K562 (cell line): Measurements from ENCODE around the gene CLPSL1. TPM values are rescaled to one million over a fixed set of nuclear protein-coding genes. Genes with fewer than 3 reads are reported as not detected.

ENCODE experiments used
- ATAC-seq: fragments of 200-7000 bp; cut with Tn5 transposase; 3 replicates; pipeline ENCODE4 v1.9.1; 2020; ENCODE audit warnings: moderate library complexity
- BruUV-seq: library from RNA; stranded (reverse); fragments of 400-500 nt; replicated peaks from 2 replicates; lab custom pipeline; 2021; lab: Mats Ljungman, UMichigan
- CTCF ChIA-PET: fragments of 300-600 bp; formaldehyde crosslinking; extraction: SDS; loops from one replicate; lab custom pipeline; 2021; ENCODE audit warnings: low intra/inter-chr PET ratio; lab: Yijun Ruan, JAX
- POLR2A ChIA-PET: fragments of 300-600, 350-650 bp; sonication (Branson Sonifier 250); formaldehyde crosslinking; extraction: SDS; loops from one replicate; lab custom pipeline; 2021; ENCODE audit warnings: antibody characterized with exemption, inconsistent platforms; lab: Yijun Ruan, JAX
- DNase-seq, 4 experiments: peaks; one replicate each; pipeline versions ENCODE4 v3.0.0 to v3.0.0-alpha.2; 2011 to 2018; ENCODE audit warnings: low spot score in 3 of 4, mixed read lengths in 3 of 4; ENCODE audit errors: extremely low read depth in 1 of 4
- FAIRE-seq: peaks from 2 replicates; lab custom pipeline; 2011; peaks lifted over from hg19 to GRCh38; lab: Jason Lieb, UNC
- H2AFZ ChIP-seq: 2 replicates; pipeline ENCODE4 v1.6.0; 2011; ENCODE audit warnings: low read depth, low read length, control low read depth, inconsistent platforms
- H3K27ac ChIP-seq: fragments of 200-600 bp; 3 replicates; pipeline ENCODE4 v1.8.0; 2011; ENCODE audit warnings: low read depth, mild to moderate bottlenecking, control low read depth, inconsistent platforms, low read length, moderate library complexity, mixed read lengths; ENCODE audit errors: extremely low read depth
- H3K27me3 ChIP-seq, 2 experiments: fragments of 300-600 bp in 1 of 2; 2 replicates in 1 of 2; 3 replicates in 1 of 2; pipeline versions ENCODE4 v1.6.0 to v1.8.0; 2011; ENCODE audit warnings: inconsistent platforms in 2 of 2, low read length in 2 of 2, mild to moderate bottlenecking in 1 of 2, mixed read lengths in 1 of 2, moderate library complexity in 1 of 2; ENCODE audit not compliant: control insufficient read depth in 2 of 2, insufficient read depth in 2 of 2
- H3K36me3 ChIP-seq: fragments of 300-600 bp; 3 replicates; pipeline ENCODE4 v1.8.0; 2011; ENCODE audit warnings: mild to moderate bottlenecking, low read length, inconsistent platforms; ENCODE audit not compliant: control insufficient read depth, insufficient read depth
- H3K4me1 ChIP-seq, 2 experiments: fragments of 200-600 bp in 1 of 2; replicated peaks in 1 of 2; 2 replicates in 1 of 2; 3 replicates in 1 of 2; pipeline versions ENCODE4 v1.5.1 to v1.8.0; 2011; ENCODE audit warnings: inconsistent platforms in 2 of 2, low read length in 2 of 2, mild to moderate bottlenecking in 1 of 2, mixed read lengths in 1 of 2, moderate library complexity in 1 of 2; ENCODE audit not compliant: control insufficient read depth in 2 of 2, insufficient read depth in 2 of 2
- H3K4me2 ChIP-seq: 2 replicates; pipeline ENCODE4 v1.6.1; 2011; ENCODE audit warnings: low read length, control low read depth, inconsistent platforms, mixed read lengths; ENCODE audit not compliant: insufficient read depth
- H3K4me3 ChIP-seq: fragments of 200-600 bp; sonication (generic), shearing (Covaris generic); 2 replicates; pipeline ENCODE4 v1.5.1; 2016; ENCODE audit warnings: control low read depth, inconsistent platforms
- H3K79me2 ChIP-seq: fragments of 200-600 bp; 3 replicates; pipeline ENCODE4 v1.8.0; 2011; ENCODE audit warnings: low read length, inconsistent platforms; ENCODE audit not compliant: control insufficient read depth, insufficient read depth
- H3K9ac ChIP-seq, 2 experiments: 2 replicates each; pipeline versions ENCODE4 v1.6.0 to v1.6.1; 2011; ENCODE audit warnings: low read depth in 2 of 2, low read length in 2 of 2, control low read depth in 1 of 2, inconsistent platforms in 1 of 2, mild to moderate bottlenecking in 1 of 2, mixed read lengths in 1 of 2; ENCODE audit not compliant: insufficient read depth in 1 of 2
- H3K9me1 ChIP-seq: one replicate; pipeline ENCODE4 v1.6.0; 2011; ENCODE audit warnings: inconsistent platforms, mild to moderate bottlenecking, low read length, moderate library complexity; ENCODE audit not compliant: control insufficient read depth, insufficient read depth
- H3K9me3 ChIP-seq: replicated peaks from 2 replicates; pipeline ENCODE4 v1.5.1; 2011; ENCODE audit warnings: low read depth, low read length, inconsistent platforms; ENCODE audit not compliant: control insufficient read depth, insufficient read depth
- H4K20me1 ChIP-seq: replicated peaks from 2 replicates; pipeline ENCODE4 v1.6.1; 2011; ENCODE audit warnings: low read length, inconsistent platforms, mixed read lengths; ENCODE audit not compliant: control insufficient read depth, insufficient read depth
- DIDO1 ChIP-seq: fragments of 450-650 bp; IDR thresholded peaks from 2 replicates; pipeline ENCODE4 v1.6.1; 2016; ENCODE audit warnings: low read depth, missing biosample characterization, missing genetic modification characterization
- EWSR1 ChIP-seq: fragments of 450-650 bp; IDR thresholded peaks from 2 replicates; pipeline ENCODE4 v1.6.1; 2018; ENCODE audit warnings: borderline replicate concordance, mild to moderate bottlenecking, low read depth, moderate library complexity; ENCODE audit not compliant: partially characterized antibody
- IFI16 ChIP-seq: fragments of 250-450 bp; sonication (Bioruptor Pico); IDR thresholded peaks from 2 replicates; pipeline ENCODE4 v2.1.2; 2022; ENCODE audit warnings: mild to moderate bottlenecking, inconsistent platforms
- KDM1A ChIP-seq, 2 experiments: fragments of 450-650 bp; IDR thresholded peaks; 2 replicates each; pipeline ENCODE4 v1.6.1; 2016; ENCODE audit warnings: mild to moderate bottlenecking in 2 of 2
- MBD2 ChIP-seq: sonication (generic); IDR thresholded peaks from 2 replicates; pipeline ENCODE4 v1.6.1; 2016; ENCODE audit warnings: low read depth, borderline replicate concordance
- MYC ChIP-seq, 2 experiments: fragments of 250-450 bp in 1 of 2; sonication (Bioruptor Pico) in 1 of 2; IDR thresholded peaks; 2 replicates each; pipeline versions ENCODE4 v1.5.1 to v1.6.1; 2012 to 2021; ENCODE audit warnings: low read depth in 2 of 2, borderline replicate concordance in 1 of 2, improper control_type of control experiment in 1 of 2, low read length in 1 of 2, mild to moderate bottlenecking in 1 of 2, moderate library complexity in 1 of 2
- NCOA4 ChIP-seq: fragments of 450-650 bp; IDR thresholded peaks from 2 replicates; pipeline ENCODE4 v1.6.1; 2018; ENCODE audit warnings: mild to moderate bottlenecking; ENCODE audit not compliant: partially characterized antibody
- NRF1 ChIP-seq, 2 experiments: fragments of 450-650 bp; IDR thresholded peaks in 1 of 2; conservative IDR thresholded peaks in 1 of 2; 2 replicates each; pipeline ENCODE4 v1.6.1; 2014; ENCODE audit warnings: mild to moderate bottlenecking in 2 of 2
- RBM14 ChIP-seq: fragments of 200-400 bp; formaldehyde crosslinking; IDR thresholded peaks from 2 replicates; pipeline ENCODE4 v1.6.1; 2018; ENCODE audit warnings: low read depth, mild to moderate bottlenecking, low read length, moderate library complexity, borderline replicate concordance; ENCODE audit not compliant: insufficient read depth
- RBM15 ChIP-seq: fragments of 200-400 bp; formaldehyde crosslinking; IDR thresholded peaks from 2 replicates; pipeline ENCODE4 v1.6.1; 2018; ENCODE audit warnings: mild to moderate bottlenecking, low read length, moderate library complexity; ENCODE audit not compliant: insufficient read depth
- SP1 ChIP-seq: sonication (generic); formaldehyde crosslinking; IDR thresholded peaks from 2 replicates; pipeline ENCODE4 v1.8.1; 2022; ENCODE audit warnings: mild to moderate bottlenecking, missing genetic modification reagents
- TCF3 ChIP-seq: sonication (generic); formaldehyde crosslinking; IDR thresholded peaks from 2 replicates; pipeline ENCODE4 v1.4.0; 2020; ENCODE audit warnings: mild to moderate bottlenecking, missing genetic modification reagents
- TCF7 ChIP-seq: sonication (generic); IDR thresholded peaks from 2 replicates; pipeline ENCODE4 v1.6.1; 2016; ENCODE audit warnings: antibody characterized with exemption, borderline replicate concordance
- ZNF121 ChIP-seq: sonication (generic); formaldehyde crosslinking; conservative IDR thresholded peaks from 2 replicates; pipeline ENCODE4 v1.8.0; 2022; ENCODE audit warnings: missing genetic modification reagents
- ZNF778 ChIP-seq: fragments of 450-650 bp; formaldehyde crosslinking; IDR thresholded peaks from 2 replicates; pipeline ENCODE4 v1.4.0; 2020; ENCODE audit warnings: mild to moderate bottlenecking, moderate library complexity
- WGBS: fragments of 100-300 bp; shearing (Covaris generic); methylation state at CpG from one replicate; pipeline ENCODE4 v1.1.6; 2016; ENCODE audit warnings: low coverage, mixed read lengths; ENCODE audit not compliant: insufficient coverage; ENCODE audit errors: missing lambda C conversion rate; 5-methylcytosine and 5-hydroxymethylcytosine counted together
- in situ Hi-C: fragments of 300-500 bp; cut with MboI; formaldehyde crosslinking; loops from 4 replicates; pipeline ENCODE4 v1.15.0; 2018; ENCODE audit warnings: inconsistent platforms, mixed read lengths
- intact Hi-C: fragments of 100-400 bp; cut with micrococcal nuclease; formaldehyde crosslinking; loops from 2 replicates; pipeline ENCODE4 v1.14.2; 2022
- polyA plus RNA-seq, 8 experiments: library from polyadenylated mRNA; depleted of rRNA in 4 of 8; stranded (reverse) in 5 of 8; unstranded in 3 of 8; fragments of >200 nt; fragmentation: Nextera tagmentation in 2 of 8; fragmentation: Illumina TruSeq in 1 of 8; extraction: Ambion mirVana in 2 of 8; extraction: Trizol in 1 of 8; gene quantifications; 2 replicates each; pipeline versions ENCODE4 v1.2.1 to v1.2.3, GENCODE V29; 2011 to 2014; ENCODE audit warnings: inconsistent platforms in 1 of 8, missing spikeins in 1 of 8
- total RNA-seq, 7 experiments: library from RNA; depleted of rRNA in 6 of 7; stranded (reverse); fragments of >200 nt in 6 of 7; fragmentation: Illumina TruSeq in 2 of 7; extraction: Trizol in 2 of 7; gene quantifications; 2 replicates each; pipeline versions ENCODE4 v1.2.1 to v1.2.3, GENCODE V29; 2011 to 2021; ENCODE audit warnings: low replicate concordance in 1 of 7
- TF ChIP-seq, protein P1 (sequence below): sonication (generic); formaldehyde crosslinking; IDR thresholded peaks from 2 replicates; pipeline ENCODE4 v1.8.1; 2023; ENCODE audit warnings: mild to moderate bottlenecking, missing genetic modification reagents

Gene CLPSL1
- total and polyA plus RNA-seq, 9 of the 15 experiments (the other 6 are each of a cell fraction or from before 2014, with no cell fraction given), result not detected

DNA sequence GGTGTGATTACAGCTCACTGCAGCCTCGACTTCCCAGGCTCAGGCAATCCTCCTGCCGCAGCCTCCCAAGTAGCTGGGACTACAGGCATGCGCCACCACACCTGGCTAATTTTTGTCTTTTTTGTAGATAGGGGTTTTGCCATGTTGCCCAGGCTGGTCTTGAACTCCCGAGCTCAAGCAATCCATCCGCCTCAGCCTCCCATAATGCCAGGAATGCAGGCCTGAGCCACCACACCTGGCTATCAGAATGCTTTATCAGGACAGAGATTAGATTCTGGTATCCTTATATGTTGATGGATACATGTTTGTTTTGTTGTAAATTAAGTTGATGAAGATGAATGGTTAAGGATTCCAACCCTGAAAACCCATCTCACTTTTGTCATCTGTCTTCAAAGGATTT, 48.5 kb downstream of the CLPSL1 start:
- Histone ChIP-seq H3K4me2 (no peak overlapping the region), H3K79me2 (no peaks in the 10 kb centered on the region), H4K20me1 (no peaks in the 10 kb centered on the region), H3K27me3 (peaks cover 0 to 4% of the 10 kb centered on the region in 2 experiments; a peak in 3 of 5 replicates), H3K27ac (no peak overlapping the region), H2AFZ (no peak overlapping the region), H3K9ac (no peak overlapping the region), H3K4me1 (no peaks in the 10 kb centered on the region; a peak in 1 of 5 replicates), H3K36me3 (peaks cover 19% of the 10 kb centered on the region; the same call in 2 of the 3 replicates), H3K9me1 (no peaks in the 10 kb centered on the region), H3K9me3 (no peaks in the 10 kb centered on the region), H3K4me3 (no peak overlapping the region)
- ChIA-PET POLR2A (no interaction called here), CTCF (no interaction called here)
- intact Hi-C loops, result no loop called here
- TF ChIP-seq MBD2 (no peak), NCOA4 (no peak), TCF7 (no peak), RBM14 (no peak), EWSR1 (no peak), ZNF778 (CRISPR knock-in tag) (no peak), ZNF121 (CRISPR knock-in tag) (no peak), KDM1A (IDR thresholded peaks at IDR 0.05) (no peak), RBM15 (no peak), IFI16 (no peak), SP1 (CRISPR knock-in tag) (no peak), TCF3 (CRISPR knock-in tag) (no peak), DIDO1 (tag) (no peak), NRF1 (conservative IDR thresholded peaks at IDR 0.05 in 1 of 2, IDR thresholded peaks at IDR 0.05 in 1 of 2) (no peak), MYC (IDR thresholded peaks at IDR 0.05; ENCODE audit: low read depth, low read length) (no peak), MYC (CRISPR knock-in tag; IDR thresholded peaks at IDR 0.05; ENCODE audit: borderline replicate concordance, low read depth) (no peak)
- TF ChIP-seq, protein P1, sequence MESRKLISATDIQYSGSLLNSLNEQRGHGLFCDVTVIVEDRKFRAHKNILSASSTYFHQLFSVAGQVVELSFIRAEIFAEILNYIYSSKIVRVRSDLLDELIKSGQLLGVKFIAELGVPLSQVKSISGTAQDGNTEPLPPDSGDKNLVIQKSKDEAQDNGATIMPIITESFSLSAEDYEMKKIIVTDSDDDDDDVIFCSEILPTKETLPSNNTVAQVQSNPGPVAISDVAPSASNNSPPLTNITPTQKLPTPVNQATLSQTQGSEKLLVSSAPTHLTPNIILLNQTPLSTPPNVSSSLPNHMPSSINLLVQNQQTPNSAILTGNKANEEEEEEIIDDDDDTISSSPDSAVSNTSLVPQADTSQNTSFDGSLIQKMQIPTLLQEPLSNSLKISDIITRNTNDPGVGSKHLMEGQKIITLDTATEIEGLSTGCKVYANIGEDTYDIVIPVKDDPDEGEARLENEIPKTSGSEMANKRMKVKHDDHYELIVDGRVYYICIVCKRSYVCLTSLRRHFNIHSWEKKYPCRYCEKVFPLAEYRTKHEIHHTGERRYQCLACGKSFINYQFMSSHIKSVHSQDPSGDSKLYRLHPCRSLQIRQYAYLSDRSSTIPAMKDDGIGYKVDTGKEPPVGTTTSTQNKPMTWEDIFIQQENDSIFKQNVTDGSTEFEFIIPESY, result no peak
- WGBS, result 41% methylated on average over 5 of the region's 5 CpGs
- BruUV-seq, result no TSS peak
- DNase-seq (no peak), ATAC-seq (no peak), FAIRE-seq (no peak)
- in situ Hi-C loops, result no loop called here
